ENCODE results near the gene TTBK2.

GRCh38 chr15:42811433-42811832 lies 109.1 kb downstream of the TTBK2 start:
- TF ChIP-seq, protein P1, sequence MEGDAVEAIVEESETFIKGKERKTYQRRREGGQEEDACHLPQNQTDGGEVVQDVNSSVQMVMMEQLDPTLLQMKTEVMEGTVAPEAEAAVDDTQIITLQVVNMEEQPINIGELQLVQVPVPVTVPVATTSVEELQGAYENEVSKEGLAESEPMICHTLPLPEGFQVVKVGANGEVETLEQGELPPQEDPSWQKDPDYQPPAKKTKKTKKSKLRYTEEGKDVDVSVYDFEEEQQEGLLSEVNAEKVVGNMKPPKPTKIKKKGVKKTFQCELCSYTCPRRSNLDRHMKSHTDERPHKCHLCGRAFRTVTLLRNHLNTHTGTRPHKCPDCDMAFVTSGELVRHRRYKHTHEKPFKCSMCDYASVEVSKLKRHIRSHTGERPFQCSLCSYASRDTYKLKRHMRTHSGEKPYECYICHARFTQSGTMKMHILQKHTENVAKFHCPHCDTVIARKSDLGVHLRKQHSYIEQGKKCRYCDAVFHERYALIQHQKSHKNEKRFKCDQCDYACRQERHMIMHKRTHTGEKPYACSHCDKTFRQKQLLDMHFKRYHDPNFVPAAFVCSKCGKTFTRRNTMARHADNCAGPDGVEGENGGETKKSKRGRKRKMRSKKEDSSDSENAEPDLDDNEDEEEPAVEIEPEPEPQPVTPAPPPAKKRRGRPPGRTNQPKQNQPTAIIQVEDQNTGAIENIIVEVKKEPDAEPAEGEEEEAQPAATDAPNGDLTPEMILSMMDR (tag by site-specific recombination; IDR thresholded peaks at IDR 0.05): no peak
- no peak for TF ChIP-seq TRIM28 (IDR thresholded peaks at IDR 0.05; ENCODE audit: borderline replicate concordance, low read length)
- TF ChIP-seq ZNF2 (tag by site-specific recombination; IDR thresholded peaks at IDR 0.05): no peak
- TF ChIP-seq ZNF544 (tag by site-specific recombination; IDR thresholded peaks at IDR 0.05): no peak
- TF ChIP-seq REST (tag by site-specific recombination; IDR thresholded peaks at IDR 0.05): no peak
- no peak for TF ChIP-seq KLF9 (tag by site-specific recombination; IDR thresholded peaks at IDR 0.05; ENCODE audit: low read depth)
- TF ChIP-seq OVOL3 (tag by site-specific recombination; IDR thresholded peaks at IDR 0.05): no peak

Measured in HEK293 (cell line).